Activated CD4-positive, alpha-beta T cell treated with anti-CD3 and anti-CD28 coated beads, Interleukin-2, amount 10 ng/mL, durations not matched to agents 24 days and 14 days (primary cell): ENCODE results near the gene PCDHB5. TPM values are rescaled to one million over a fixed set of nuclear protein-coding genes. Genes with fewer than 3 reads are reported as not detected.
"Not testable (repeated sequence)": the region's sequence is repeated elsewhere in the genome, so short reads cannot be mapped to it uniquely, and the experiment has no call there.

ENCODE experiments used
- DNase-seq: peaks from one replicate; pipeline ENCODE4 v3.0.0; 2022
- H3K27ac Mint-ChIP-seq: one replicate; pipeline ENCODE4 v1.8.0; 2022; ENCODE audit warnings: mild to moderate bottlenecking, mixed read lengths
- H3K27me3 Mint-ChIP-seq: one replicate; pipeline ENCODE4 v1.8.0; 2022; ENCODE audit warnings: mixed read lengths
- H3K36me3 Mint-ChIP-seq: one replicate; pipeline ENCODE4 v1.8.0; 2022; ENCODE audit warnings: low read depth, mild to moderate bottlenecking, mixed read lengths
- H3K4me1 Mint-ChIP-seq: one replicate; pipeline ENCODE4 v1.8.0; 2021; ENCODE audit warnings: mixed read lengths
- H3K4me3 Mint-ChIP-seq: one replicate; pipeline ENCODE4 v1.8.0; 2022; ENCODE audit warnings: mild to moderate bottlenecking, moderate library complexity, mixed read lengths
- H3K9me3 Mint-ChIP-seq: one replicate; pipeline ENCODE4 v1.8.0; 2021; ENCODE audit warnings: mixed read lengths
- intact Hi-C: fragments of 100-400 bp; cut with micrococcal nuclease; formaldehyde crosslinking; loops from one replicate; pipeline ENCODE4 v1.15.1; 2023
- total RNA-seq: library from RNA; stranded (reverse); gene quantifications from 2 replicates; pipeline ENCODE4 v1.2.3, GENCODE V29; 2022

Gene PCDHB5
- total RNA-seq, 1 donor from 2014 or later, result not detected

GRCh38 chr5:141174291-141175104 lies 39.5 kb downstream of the PCDHB5 start:
- H3K4me3 Mint-ChIP-seq, DNase-seq, H3K4me1 Mint-ChIP-seq, intact Hi-C loops, H3K36me3 Mint-ChIP-seq, H3K27me3 Mint-ChIP-seq, H3K9me3 Mint-ChIP-seq, H3K27ac Mint-ChIP-seq: not testable (repeated sequence)

- H3K27ac Mint-ChIP-seq, result no peak overlapping the region
- peaks cover 3% of the 10 kb centered on the region for H3K9me3 Mint-ChIP-seq
- no peaks in the 10 kb centered on the region for H3K27me3 Mint-ChIP-seq
- intact Hi-C loops, result no loop called here
- peaks cover 2% of the 10 kb centered on the region for H3K36me3 Mint-ChIP-seq
- no peaks in the 10 kb centered on the region for H3K4me1 Mint-ChIP-seq
- no peak for DNase-seq
- no peak overlapping the region for H3K4me3 Mint-ChIP-seq
These were observed 40.9 kb downstream of the PCDHB5 start for GRCh38 chr5:141175933-141176332.

DNA sequence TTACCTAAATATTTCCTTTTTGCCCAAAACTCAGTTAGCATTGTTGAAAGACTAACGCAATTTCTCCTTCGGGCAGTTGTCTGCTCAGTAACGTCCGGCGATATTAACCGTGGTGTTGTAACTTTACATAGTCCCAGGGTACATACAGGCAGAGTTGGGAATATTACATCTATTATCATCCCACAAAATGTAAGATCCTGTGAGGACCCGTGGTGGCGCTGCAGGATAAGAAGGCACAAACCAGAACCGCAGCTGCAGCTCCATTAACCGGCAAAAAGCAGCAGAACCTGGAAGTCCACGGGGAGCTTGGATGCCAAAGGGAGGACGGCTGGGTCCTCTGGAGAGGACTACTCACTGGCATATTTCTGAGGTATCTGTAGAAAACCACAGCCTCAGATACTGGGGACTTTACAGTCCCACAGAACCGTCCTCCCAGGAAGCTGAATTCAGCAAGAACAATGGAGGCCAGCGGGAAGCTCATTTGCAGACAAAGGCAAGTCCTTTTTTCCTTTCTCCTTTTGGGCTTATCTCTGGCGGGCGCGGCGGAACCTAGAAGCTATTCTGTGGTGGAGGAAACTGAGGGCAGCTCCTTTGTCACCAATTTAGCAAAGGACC lies 42.7 kb downstream of the PCDHB5 start, which contains the start of gene PCDHB8:
TSS of gene PCDHB8 (plus strand) at position 214 of the 615 bp plus-strand sequence. CDS start at position 459, 245 bp downstream.
- H3K4me1 Mint-ChIP-seq, H3K27ac Mint-ChIP-seq, H3K4me3 Mint-ChIP-seq, intact Hi-C loops, H3K36me3 Mint-ChIP-seq, DNase-seq, H3K27me3 Mint-ChIP-seq: not testable (repeated sequence)
- peaks cover 10% of the 10 kb centered on the region for H3K9me3 Mint-ChIP-seq

DNA sequence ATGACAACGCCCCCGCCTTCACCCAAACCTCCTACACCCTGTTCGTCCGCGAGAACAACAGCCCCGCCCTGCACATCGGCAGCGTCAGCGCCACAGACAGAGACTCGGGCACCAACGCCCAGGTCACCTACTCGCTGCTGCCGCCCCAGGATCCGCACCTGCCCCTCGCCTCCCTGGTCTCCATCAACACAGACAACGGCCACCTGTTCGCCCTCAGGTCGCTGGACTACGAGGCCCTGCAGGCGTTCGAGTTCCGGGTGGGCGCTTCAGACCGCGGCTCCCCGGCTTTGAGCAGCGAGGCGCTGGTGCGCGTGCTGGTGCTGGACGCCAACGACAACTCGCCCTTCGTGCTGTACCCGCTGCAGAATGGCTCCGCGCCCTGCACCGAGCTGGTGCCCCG lies 44.4 kb downstream of the PCDHB5 start:
- H3K9me3 Mint-ChIP-seq, result peaks cover 15% of the 10 kb centered on the region
- H3K36me3 Mint-ChIP-seq, H3K4me3 Mint-ChIP-seq, H3K4me1 Mint-ChIP-seq, H3K27ac Mint-ChIP-seq, DNase-seq, intact Hi-C loops, H3K27me3 Mint-ChIP-seq: not testable (repeated sequence)

DNA sequence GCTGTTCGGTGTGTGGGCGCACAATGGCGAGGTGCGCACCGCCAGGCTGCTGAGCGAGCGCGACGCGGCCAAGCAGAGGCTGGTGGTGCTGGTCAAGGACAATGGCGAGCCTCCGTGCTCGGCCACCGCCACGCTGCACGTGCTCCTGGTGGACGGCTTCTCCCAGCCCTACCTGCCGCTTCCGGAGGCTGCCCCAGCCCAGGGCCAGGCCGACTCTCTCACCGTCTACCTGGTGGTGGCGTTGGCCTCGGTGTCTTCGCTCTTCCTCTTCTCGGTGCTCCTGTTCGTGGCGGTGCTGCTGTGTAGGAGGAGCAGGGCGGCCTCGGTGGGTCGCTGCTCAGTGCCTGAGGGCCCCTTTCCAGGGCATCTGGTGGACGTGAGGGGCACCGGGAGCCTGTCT lies 44.9 kb downstream of the PCDHB5 start:
- H3K27me3 Mint-ChIP-seq, H3K4me3 Mint-ChIP-seq, intact Hi-C loops, H3K27ac Mint-ChIP-seq, H3K36me3 Mint-ChIP-seq, H3K4me1 Mint-ChIP-seq, DNase-seq: not testable (repeated sequence)
- peaks cover 15% of the 10 kb centered on the region for H3K9me3 Mint-ChIP-seq

- H3K4me3 Mint-ChIP-seq, result no peak overlapping the region
- intact Hi-C loops, result no loop called here
- H3K36me3 Mint-ChIP-seq, result peaks cover 3% of the 10 kb centered on the region
- H3K27ac Mint-ChIP-seq, result no peak overlapping the region
- H3K27me3 Mint-ChIP-seq, result no peaks in the 10 kb centered on the region
- H3K9me3 Mint-ChIP-seq, result peaks cover 19% of the 10 kb centered on the region
- DNase-seq, result no peak
- no peaks in the 10 kb centered on the region for H3K4me1 Mint-ChIP-seq
These were observed 45.3 kb downstream of the PCDHB5 start for GRCh38 chr5:141180313-141180712.

DNA sequence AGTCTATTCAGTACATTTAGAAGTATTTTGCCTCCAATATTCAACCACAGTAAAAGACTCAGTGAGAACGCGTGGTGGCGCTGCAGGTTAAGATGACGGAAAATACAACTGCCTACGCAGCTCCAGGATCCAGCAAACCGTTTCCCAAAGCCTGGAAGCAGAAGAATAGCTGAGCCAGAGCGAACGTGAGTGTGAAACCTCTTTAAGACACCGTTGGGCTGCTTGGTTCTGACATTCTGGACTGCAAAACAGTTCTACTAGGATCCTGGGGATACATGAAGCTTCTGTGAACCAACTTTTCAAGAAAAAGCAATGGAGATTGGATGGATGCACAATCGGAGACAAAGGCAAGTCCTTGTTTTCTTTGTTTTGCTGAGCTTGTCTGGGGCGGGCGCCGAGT lies 47.2 kb downstream of the PCDHB5 start, which contains the start of gene PCDHB16:
TSS of gene PCDHB16 (plus strand) at position 140 of the 400 bp plus-strand sequence. CDS start at position 313, 173 bp downstream.
- DNase-seq, result no peak
- H3K9me3 Mint-ChIP-seq, result peaks cover 23% of the 10 kb centered on the region
- peaks cover 3% of the 10 kb centered on the region for H3K36me3 Mint-ChIP-seq
- no peaks in the 10 kb centered on the region for H3K4me1 Mint-ChIP-seq
- H3K27ac Mint-ChIP-seq, result no peak within 1 kb of the TSS
- no peak within 1 kb of the TSS for H3K4me3 Mint-ChIP-seq
- no peaks in the 10 kb centered on the region for H3K27me3 Mint-ChIP-seq
- intact Hi-C loops, result no loop called here

DNA sequence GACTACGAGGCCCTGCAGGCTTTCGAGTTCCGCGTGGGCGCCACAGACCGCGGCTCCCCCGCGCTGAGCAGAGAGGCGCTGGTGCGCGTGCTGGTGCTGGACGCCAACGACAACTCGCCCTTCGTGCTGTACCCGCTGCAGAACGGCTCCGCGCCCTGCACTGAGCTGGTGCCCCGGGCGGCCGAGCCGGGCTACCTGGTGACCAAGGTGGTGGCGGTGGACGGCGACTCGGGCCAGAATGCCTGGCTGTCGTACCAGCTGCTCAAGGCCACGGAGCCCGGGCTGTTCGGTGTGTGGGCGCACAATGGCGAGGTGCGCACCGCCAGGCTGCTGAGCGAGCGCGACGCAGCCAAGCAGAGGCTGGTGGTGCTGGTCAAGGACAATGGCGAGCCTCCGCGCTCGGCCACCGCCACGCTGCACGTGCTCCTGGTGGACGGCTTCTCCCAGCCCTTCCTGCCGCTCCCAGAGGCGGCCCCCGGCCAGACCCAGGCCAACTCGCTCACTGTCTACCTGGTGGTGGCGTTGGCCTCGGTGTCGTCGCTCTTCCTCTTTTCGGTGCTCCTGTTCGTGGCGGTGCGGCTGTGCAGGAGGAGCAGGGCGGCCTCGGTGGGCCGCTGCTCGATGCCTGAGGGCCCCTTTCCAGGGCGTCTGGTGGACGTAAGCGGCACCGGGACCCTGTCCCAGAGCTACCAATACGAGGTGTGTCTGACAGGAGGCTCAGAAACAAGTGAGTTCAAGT lies 49.3 kb downstream of the PCDHB5 start:
- H3K36me3 Mint-ChIP-seq, H3K27me3 Mint-ChIP-seq, H3K4me3 Mint-ChIP-seq, H3K4me1 Mint-ChIP-seq, H3K27ac Mint-ChIP-seq, intact Hi-C loops, DNase-seq: not testable (repeated sequence)
- peaks cover 31% of the 10 kb centered on the region for H3K9me3 Mint-ChIP-seq

DNA sequence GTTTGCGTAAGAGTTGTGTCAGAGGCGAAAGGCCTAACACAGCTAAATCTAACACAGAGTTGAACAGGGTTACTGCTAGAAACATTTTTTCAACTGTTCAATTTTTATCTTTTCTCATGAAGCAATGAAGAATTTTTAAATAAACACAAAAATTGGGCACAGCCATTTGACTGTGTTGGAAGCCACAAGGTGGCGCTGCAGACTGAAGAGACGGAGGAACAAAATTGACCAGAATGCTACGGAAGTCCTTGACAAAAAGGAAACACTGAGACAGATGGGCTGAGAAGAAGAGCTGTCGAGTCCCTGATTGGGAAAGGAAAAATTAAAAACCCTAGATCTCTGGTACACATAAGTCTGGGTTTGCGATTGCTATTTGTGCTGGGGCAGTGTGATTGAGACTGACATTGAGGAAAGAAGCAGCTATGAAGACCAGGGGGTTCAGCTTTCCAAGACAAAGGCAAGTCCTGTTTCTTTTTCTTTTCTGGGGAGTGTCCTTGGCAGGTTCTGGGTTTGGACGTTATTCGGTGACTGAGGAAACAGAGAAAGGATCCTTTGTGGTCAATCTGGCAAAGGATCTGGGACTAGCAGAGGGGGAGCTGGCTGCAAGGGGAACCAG lies 52.0 kb downstream of the PCDHB5 start, which contains the start of gene PCDHB9:
TSS of gene PCDHB9 (plus strand) at position 265 of the 616 bp plus-strand sequence. CDS start at position 423, 158 bp downstream.
- Mint-ChIP-seq H3K27ac (no peak within 1 kb of the TSS), H3K4me1 (no peaks in the 10 kb centered on the region), H3K36me3 (peaks cover 7% of the 10 kb centered on the region), H3K27me3 (peaks cover 2% of the 10 kb centered on the region), H3K9me3 (peaks cover 32% of the 10 kb centered on the region), H3K4me3 (peak within 1 kb of the TSS; percentile 8)
- DNase-seq, result peak; percentile 63
- intact Hi-C loops, result no loop called here

Other genes starting within 250 kb of the PCDHB5 start
- gene PCDHAC1, start 208.9 kb upstream of the PCDHB5 start, total RNA-seq, result not detected in 2 replicates
- gene PCDHAC2, start 168.7 kb upstream of the PCDHB5 start, total RNA-seq, result not detected in 2 replicates
- not detected in 2 replicates for gene PCDHB1, start 83.8 kb upstream of the PCDHB5 start, total RNA-seq
- gene PCDHB2, start 40.6 kb upstream of the PCDHB5 start, total RNA-seq, result 0.19 TPM in 1 of 2 replicates, not detected in the other
- gene PCDHB3, start 34.7 kb upstream of the PCDHB5 start, total RNA-seq, result not detected in 2 replicates
- gene PCDHB4, start 13.4 kb upstream of the PCDHB5 start, total RNA-seq, result not detected in 2 replicates
- gene PCDHB6, start 14.9 kb downstream of the PCDHB5 start, total RNA-seq, result not detected in 2 replicates
- gene PCDHB7, start 37.4 kb downstream of the PCDHB5 start, total RNA-seq, result not detected in 2 replicates
- not detected in 2 replicates for gene PCDHB8, start 42.6 kb downstream of the PCDHB5 start, total RNA-seq
- not detected in 2 replicates for gene PCDHB16, start 47.2 kb downstream of the PCDHB5 start, total RNA-seq
- not detected in 2 replicates for gene PCDHB9, start 52.0 kb downstream of the PCDHB5 start, total RNA-seq
- not detected in 2 replicates for gene PCDHB10, start 57.1 kb downstream of the PCDHB5 start, total RNA-seq
- gene PCDHB11, start 64.4 kb downstream of the PCDHB5 start, total RNA-seq, result not detected in 2 replicates
- gene PCDHB12, start 73.5 kb downstream of the PCDHB5 start, total RNA-seq, result not detected in 2 replicates
- 0.05 TPM in 1 of 2 replicates, not detected in the other for gene PCDHB13, start 78.7 kb downstream of the PCDHB5 start, total RNA-seq
- gene PCDHB14, start 88.1 kb downstream of the PCDHB5 start, total RNA-seq, result not detected in 2 replicates
- gene PCDHB15, start 110.2 kb downstream of the PCDHB5 start, total RNA-seq, result not detected in 2 replicates
- gene SLC25A2, start 168.8 kb downstream of the PCDHB5 start, total RNA-seq, result 0.14 and 0.23 TPM in 2 replicates
- 71.5 and 75.0 TPM in 2 replicates for gene TAF7, start 185.6 kb downstream of the PCDHB5 start, total RNA-seq
- 0.07 and 0.09 TPM in 2 replicates for gene PCDHGA1, start 195.3 kb downstream of the PCDHB5 start, total RNA-seq
- 0.07 and 0.12 TPM in 2 replicates for gene PCDHGA2, start 203.6 kb downstream of the PCDHB5 start, total RNA-seq
- gene PCDHGA3, start 208.6 kb downstream of the PCDHB5 start, total RNA-seq, result 0.14 and 0.19 TPM in 2 replicates
- 0.14 and 0.19 TPM in 2 replicates for gene PCDHGB1, start 214.9 kb downstream of the PCDHB5 start, total RNA-seq
- gene PCDHGA4, start 219.8 kb downstream of the PCDHB5 start, total RNA-seq, result 0.33 and 0.37 TPM in 2 replicates
- 0.63 and 0.97 TPM in 2 replicates for gene PCDHGB2, start 224.8 kb downstream of the PCDHB5 start, total RNA-seq
- 0.19 and 0.51 TPM in 2 replicates for gene PCDHGA5, start 229.0 kb downstream of the PCDHB5 start, total RNA-seq
- 0.40 and 0.49 TPM in 2 replicates for gene PCDHGB3, start 235.0 kb downstream of the PCDHB5 start, total RNA-seq
- gene PCDHGA6, start 238.7 kb downstream of the PCDHB5 start, total RNA-seq, result 0.31 and 0.54 TPM in 2 replicates
- 0.05 and 0.23 TPM in 2 replicates for gene PCDHGA7, start 247.5 kb downstream of the PCDHB5 start, total RNA-seq